Raji (cell line): ENCODE results near the gene ZNF710.

Source experiments
- POLR2A ChIP-seq: IDR thresholded peaks from 2 replicates; pipeline ENCODE4 v1.6.1; 2011; ENCODE audit warnings: low read depth, low read length, control low read depth; ENCODE audit not compliant: insufficient read depth

ZNF710 gene

GRCh38 chr15:90022345-90022744, 21.2 kb downstream of the ZNF710 start:
- no peak for TF ChIP-seq POLR2A

GRCh38 chr15:90022905-90023700, 22.0 kb downstream of the ZNF710 start:
- no peak for TF ChIP-seq POLR2A

GRCh38 chr15:90024406-90024805, 23.3 kb downstream of the ZNF710 start:
- no peak for TF ChIP-seq POLR2A

- TF ChIP-seq POLR2A: no peak
These were observed 24.4 kb downstream of the ZNF710 start for GRCh38 chr15:90025489-90026033.

GRCh38 chr15:90028376-90028944, 27.3 kb downstream of the ZNF710 start:
- no peak for TF ChIP-seq POLR2A

- no peak for TF ChIP-seq POLR2A
These were observed 27.9 kb downstream of the ZNF710 start for GRCh38 chr15:90029024-90029423.

GRCh38 chr15:90030376-90030775, 29.3 kb downstream of the ZNF710 start:
- no peak for TF ChIP-seq POLR2A

GRCh38 chr15:90031231-90031791, 30.2 kb downstream of the ZNF710 start:
- no peak for TF ChIP-seq POLR2A

GRCh38 chr15:90033006-90033405, 31.9 kb downstream of the ZNF710 start:
- no peak for TF ChIP-seq POLR2A

GRCh38 chr15:90033448-90033847, 32.3 kb downstream of the ZNF710 start:
- TF ChIP-seq POLR2A: no peak

- no peak for TF ChIP-seq POLR2A
These were observed 34.1 kb downstream of the ZNF710 start for GRCh38 chr15:90035095-90035839.

GRCh38 chr15:90035840-90036230, 34.7 kb downstream of the ZNF710 start:
- TF ChIP-seq POLR2A: no peak

- no peak for TF ChIP-seq POLR2A
These were observed 35.2 kb downstream of the ZNF710 start for GRCh38 chr15:90036343-90036742.

- TF ChIP-seq POLR2A: no peak
These were observed 35.8 kb downstream of the ZNF710 start for GRCh38 chr15:90036806-90037510.

GRCh38 chr15:90037511-90037860, 36.4 kb downstream of the ZNF710 start:
- TF ChIP-seq POLR2A: no peak
